ENCODE results near the gene ROCK2.

ROCK2 gene

GRCh38 chr2:11344342-11344955 lies at the start of gene ROCK2:
ROCK2 (minus strand) TSS chr2:11344636; CDS start chr2:11344136, 500 bp downstream.
- peak; percentile 62 for DNase-seq (ENCODE audit: low read depth)

DNA sequence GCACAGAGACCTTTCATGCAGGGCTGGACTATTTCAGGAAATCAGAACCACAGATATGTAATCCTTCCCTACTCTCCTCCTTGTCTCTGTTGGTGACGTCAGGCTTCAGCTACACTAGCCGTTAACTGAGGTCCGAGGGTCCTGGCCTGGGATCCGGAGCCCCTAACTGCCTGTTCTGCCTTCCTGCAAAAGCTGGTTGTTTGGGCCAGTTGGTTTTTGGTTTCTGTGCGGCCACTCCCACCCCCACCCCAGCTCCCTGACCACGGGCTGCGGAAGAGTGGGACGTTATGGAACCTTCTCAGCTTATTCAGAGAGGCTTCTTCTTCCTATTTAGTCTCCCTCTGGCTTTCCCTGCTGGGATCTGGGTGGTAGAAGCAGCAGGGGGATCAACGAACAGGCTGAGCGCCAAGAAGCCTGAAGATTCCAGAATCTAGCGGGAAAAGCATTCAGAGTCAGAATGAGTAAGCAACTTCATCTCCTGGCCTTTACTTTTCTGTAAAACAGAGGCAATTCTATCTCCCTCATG lies 49.3 kb upstream of the ROCK2 start:
- no peak for DNase-seq (ENCODE audit: low read depth)

DNA sequence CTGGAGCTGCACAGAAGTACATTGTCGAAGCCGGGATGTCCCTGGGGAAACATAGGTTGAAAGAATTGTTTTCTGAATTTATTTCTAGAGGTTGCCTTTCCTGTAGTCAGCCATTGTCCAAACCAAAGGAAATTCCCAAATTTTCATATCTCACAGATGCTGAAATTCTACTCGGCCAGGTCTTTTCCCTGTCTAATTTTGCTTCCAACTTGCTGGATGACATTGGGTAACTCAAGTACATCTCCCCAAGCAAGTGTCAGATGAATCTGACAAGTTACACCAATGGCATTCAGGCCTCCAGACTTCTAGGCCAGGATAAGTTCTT lies 47.5 kb upstream of the ROCK2 start:
- DNase-seq (ENCODE audit: low read depth) = no peak

- no peak for DNase-seq (ENCODE audit: low read depth)
These were observed 45.9 kb upstream of the ROCK2 start for GRCh38 chr2:11390399-11390658.

DNA sequence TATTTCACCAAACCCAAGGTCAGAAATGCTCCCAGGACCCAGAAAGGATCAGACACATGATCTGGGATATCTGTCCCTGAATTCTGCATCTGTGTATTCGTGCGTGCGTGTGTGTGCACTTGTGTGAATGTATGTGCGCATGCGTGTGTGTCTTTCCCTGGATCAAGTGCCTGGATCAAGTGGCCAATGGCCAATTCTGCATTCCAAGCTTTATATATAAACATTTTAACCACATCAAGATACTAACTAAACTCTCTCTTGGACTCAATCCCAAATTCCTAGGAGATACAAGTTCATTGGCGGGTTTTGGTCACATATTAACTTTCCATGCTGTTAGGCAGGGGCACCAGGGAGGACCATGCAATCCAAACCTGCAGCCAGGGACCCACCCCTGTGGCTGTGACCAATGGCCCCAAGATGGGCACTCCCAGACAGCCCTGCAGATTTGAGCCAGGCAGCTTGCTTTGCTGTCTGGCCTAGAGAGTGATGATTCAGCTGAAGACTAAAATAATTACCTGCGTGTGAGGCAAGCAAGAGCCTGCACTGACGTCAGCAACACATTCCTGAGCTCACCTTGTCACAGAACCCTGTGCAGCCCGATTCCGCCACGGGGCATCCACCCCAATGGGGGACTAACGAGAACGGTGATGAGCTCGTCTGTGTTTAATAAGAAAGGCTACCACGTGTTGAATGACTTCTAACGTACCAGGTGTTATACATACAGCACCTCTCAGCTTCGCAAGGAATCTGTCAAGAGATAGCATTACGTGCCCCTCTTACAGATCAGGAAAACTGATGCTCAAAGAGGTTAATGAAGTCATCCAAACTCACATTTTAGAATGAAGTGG lies 45.3 kb upstream of the ROCK2 start:
- peak; percentile 70 for DNase-seq (ENCODE audit: low read depth)

GRCh38 chr2:11389052-11389420 lies 44.6 kb upstream of the ROCK2 start:
- DNase-seq (ENCODE audit: low read depth) = no peak

DNA sequence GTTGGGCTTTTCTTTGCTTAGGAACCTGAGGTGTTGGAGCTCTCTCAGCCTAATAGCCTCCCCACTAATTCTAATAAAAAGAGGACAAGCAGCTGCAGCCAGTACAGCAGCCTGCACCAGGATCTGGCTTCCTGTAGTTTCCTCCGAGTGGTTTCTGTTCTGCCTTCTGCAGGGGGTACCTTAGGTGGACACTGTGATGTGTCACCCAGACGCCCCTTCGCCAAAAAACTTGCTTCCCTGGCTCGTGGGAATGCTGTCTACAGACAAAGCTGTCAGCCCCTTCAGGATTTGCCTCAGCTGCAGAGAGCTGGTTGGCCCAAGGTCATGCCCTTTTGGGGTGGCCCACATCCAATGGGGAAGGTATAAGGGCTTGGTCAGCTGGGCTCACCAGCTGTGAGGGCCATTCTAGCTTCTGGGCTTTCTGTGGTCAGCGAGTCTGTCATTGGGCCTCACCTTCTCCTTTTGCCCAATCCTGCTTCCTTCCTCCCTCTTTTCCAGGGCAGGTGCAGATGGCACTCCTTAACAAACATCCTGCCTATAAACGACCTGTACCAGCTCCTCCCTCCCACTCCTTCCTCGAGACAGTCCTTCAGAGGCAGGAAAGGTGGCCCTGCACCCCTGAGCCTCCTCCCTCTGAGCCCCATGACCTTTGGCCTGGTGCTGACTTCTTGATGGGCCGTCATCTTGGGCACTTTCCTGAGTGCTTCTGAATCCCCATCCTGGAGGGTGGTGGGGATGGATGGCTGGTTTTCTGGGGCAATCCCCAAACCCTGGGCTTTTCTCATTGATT lies 44.0 kb upstream of the ROCK2 start:
- DNase-seq (ENCODE audit: low read depth) = no peak

- DNase-seq (ENCODE audit: low read depth) = no peak
These were observed 43.4 kb upstream of the ROCK2 start for GRCh38 chr2:11387843-11388242.

DNA sequence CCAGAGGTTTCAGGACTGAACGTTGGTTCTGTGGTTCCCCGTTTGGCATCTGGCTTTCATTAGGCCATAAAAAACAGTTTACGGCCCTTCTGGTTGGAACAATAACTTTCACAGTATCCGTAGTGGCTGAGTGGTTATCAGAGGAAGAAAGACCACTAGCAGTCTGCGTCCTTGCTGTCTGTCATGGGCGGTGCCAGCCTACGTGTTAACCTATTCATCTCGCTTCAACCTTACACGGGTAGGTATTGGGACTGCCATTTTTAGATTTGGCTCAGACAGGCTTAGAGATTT lies 42.6 kb upstream of the ROCK2 start:
- no peak for DNase-seq (ENCODE audit: low read depth)

GRCh38 chr2:11385847-11386246 lies 41.4 kb upstream of the ROCK2 start:
- no peak for DNase-seq (ENCODE audit: low read depth)

- no peak for DNase-seq (ENCODE audit: low read depth)
These were observed 40.8 kb upstream of the ROCK2 start for GRCh38 chr2:11385216-11385615.

GRCh38 chr2:11379558-11379957 lies 35.1 kb upstream of the ROCK2 start:
- DNase-seq (ENCODE audit: low read depth) = no peak

DNA sequence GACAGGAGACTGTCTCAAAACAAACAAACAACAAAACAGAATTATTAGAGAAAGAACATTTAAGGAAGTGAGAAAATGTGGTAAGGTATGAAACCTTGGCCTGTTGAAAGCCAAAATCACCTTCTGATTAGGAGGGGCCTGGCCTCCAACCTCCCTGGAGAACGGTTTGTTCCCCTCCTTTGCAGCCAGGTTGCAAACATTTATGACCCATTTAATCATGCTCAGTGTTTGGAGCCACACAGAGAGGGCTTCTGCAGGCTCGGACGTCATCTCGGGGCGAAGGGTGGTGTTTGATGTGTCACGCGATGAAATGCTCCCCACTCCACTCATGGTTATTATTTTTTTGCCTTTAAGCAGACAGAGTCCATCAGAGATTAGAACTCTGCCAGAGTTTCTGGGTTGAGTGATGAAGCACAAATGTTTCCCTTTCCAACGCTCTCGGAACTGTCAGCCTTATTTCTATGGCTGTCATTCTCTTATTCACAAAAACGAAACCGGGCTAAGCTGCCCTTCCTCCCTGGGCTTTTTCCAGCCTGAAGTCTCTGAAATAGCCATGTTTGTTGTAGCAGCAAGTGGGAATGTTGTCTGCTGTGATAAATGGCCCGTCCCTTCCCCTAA lies 33.6 kb upstream of the ROCK2 start:
- DNase-seq (ENCODE audit: low read depth) = no peak

- no peak for DNase-seq (ENCODE audit: low read depth)
These were observed 31.6 kb upstream of the ROCK2 start for GRCh38 chr2:11376071-11376470.

- no peak for DNase-seq (ENCODE audit: low read depth)
These were observed 31.2 kb upstream of the ROCK2 start for GRCh38 chr2:11375689-11376027.

DNA sequence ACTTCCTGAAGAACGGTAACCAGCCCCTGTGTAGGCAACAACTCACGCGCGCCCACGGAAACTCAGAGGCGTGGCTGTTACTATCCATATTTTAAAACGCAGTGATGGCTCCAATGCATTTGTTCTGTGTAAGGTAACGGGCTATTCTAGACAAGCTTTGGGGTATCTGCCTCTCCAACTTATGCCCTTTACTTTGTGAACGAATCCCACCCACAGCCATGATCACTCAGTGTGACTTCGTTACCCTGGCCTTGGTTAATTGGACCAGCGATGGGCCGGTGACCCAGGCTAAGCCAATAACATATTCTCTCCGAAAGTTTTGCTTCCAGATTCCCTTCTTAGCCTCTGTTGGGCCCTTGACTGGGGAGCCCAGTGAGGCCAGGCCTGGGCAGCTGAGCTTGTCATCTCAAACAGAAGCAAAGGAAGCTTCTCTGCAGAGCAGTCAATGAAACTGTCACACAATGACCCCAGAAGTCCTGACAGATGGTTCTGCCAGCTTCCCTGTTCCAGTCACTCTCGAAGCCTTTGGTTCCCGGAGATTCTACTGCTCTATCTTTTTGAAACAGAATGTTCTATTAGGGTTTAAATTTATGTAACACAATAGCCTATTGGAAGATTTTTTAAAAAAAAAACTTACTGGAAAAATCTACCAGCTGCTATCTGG lies 30.7 kb upstream of the ROCK2 start:
- no peak for DNase-seq (ENCODE audit: low read depth)

- DNase-seq (ENCODE audit: low read depth) = no peak
These were observed 28.7 kb upstream of the ROCK2 start for GRCh38 chr2:11373096-11373495.

DNA sequence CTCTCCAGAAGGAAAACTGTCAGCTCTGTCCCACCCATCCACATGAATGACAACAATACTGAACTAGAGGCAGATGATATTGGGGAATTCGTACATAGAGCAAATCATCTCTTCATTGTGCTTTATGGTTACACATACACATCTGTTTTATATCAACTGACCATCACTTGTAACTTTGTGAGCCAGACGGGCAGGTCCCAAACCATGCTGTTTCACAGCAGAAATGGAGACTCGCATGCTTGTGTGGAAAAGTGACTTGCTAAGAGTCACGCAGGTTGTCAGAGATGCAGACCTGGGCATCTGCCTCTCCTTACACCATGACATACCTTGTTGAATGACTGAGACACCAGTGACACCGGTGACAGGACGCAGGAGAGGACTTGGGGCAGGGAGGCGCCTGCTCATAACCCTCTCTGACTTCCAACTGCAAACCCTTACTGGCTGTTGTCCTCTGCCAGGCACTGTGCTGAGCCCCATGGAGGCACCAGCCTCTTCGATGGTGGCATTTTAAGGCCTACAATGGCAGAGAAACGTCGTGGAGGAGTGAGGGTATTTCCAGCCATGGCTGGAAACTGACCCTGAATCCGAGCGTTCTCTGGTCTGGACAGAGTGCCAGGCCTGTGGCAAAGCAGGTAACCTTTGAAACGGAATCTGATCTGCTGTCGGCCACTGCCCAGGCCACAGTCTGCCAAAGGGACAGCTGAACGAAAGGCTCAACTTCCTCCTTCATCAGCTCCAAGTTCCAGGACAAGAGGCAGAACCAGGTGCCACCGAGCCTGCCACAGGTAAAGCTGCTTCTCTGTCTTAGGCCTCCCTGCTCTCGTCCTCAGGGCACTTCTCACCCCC lies 26.9 kb upstream of the ROCK2 start:
- DNase-seq (ENCODE audit: low read depth) = no peak

GRCh38 chr2:11370377-11371091 lies 26.1 kb upstream of the ROCK2 start:
- no peak for DNase-seq (ENCODE audit: low read depth)

DNA sequence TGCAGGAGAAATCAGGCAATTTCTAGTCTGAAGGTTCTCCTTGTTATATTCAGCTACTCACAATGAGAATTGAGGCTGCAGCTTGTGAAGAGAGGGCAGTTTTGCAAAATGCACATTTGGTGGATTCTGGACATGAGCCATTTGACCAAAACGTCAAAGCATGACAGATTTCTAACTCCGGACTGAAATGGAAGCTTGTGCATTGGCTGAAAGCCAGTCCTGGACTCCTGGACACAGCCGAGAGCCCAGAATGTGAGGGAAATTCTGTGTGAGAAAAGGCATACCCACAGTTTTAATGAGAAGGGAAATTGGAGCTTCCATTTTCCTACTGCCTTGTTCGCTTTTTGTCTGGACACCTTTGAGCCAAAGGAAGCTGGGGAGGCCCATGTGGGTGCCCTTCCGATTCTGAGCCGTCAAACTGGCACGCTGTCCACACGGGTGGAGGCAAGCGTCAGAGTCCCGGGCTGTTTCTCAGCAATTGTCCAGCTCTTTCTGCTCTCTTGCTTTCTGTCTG lies 23.7 kb upstream of the ROCK2 start:
- DNase-seq (ENCODE audit: low read depth) = no peak

Measured in fibroblast of the conjunctiva (primary cell).